GM08714 (cell line): Measurements from ENCODE around the gene THAP11.
"Not testable (repeated sequence)": the region's sequence is repeated elsewhere in the genome, so short reads cannot be mapped to it uniquely, and the experiment has no call there.

Experiments
- H3K4me3 ChIP-seq: fragments of 200-500 bp; sonication (Bioruptor generic); 2 replicates; pipeline ENCODE4 v1.5.1; 2014; ENCODE audit warnings: mild to moderate bottlenecking, low read length, inconsistent platforms
- ZNF274 ChIP-seq: IDR thresholded peaks from 2 replicates; pipeline ENCODE4 v1.6.1; 2012; ENCODE audit warnings: mild to moderate bottlenecking, low read depth, low read length

Gene THAP11

DNA sequence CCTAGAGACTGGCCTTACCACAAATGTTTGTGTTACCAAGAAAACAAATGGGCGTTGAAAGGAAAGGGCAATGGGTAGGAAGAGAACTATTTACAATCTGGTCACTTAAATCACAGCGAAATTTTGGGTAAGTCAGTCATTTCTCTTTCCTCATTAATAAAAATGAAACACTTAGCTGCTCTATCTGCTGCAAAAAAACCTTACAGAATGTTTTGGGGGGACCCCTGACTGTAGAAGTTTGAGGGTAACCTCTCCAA is 3.9 kb downstream of the THAP11 start:
- H3K4me3 ChIP-seq, result peak overlapping the region; percentile 82
- TF ChIP-seq ZNF274, result no peak

DNA sequence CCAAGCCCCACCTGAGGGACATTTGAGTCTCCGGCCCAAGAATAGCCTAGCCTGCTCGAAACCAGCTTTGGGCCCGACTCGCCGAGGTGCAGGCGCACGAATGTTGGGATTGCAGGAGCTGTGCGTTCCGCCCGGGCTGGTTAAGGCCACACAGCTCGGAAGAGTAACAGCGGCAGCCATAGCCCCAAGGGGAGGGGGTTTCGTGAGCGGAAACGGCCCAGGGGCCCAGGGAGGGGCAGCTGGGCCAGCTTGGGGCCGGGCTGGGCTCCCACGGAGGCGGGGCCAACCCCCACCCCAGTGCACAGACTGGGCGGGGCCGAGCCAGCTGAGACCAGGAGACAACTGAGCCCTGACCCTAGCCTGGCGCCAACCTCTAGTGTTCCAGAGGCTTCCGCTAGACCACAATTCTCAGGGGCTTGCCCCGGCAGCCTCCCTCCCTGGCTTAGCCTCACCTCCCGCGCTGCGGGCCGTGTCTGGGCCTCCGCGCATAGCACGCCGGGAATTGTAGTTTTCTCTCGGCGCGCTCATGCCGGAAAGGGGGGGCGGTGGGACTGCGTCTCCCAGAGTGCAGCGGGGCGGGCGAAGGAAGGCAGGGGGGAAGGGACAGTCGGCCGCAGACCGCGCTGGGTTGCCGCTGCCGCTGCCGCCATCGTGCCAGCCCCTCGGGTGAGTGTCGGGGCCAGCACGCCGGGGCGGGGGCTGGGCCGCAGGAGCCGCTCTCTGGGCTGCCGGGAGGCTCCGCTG is 4.4 kb downstream of the THAP11 start, which contains the start of gene NUTF2:
Gene NUTF2 (plus strand): TSS at position 614 of the 744 bp plus-strand sequence. CDS start 18,198 bp downstream, outside the sequence.
- TF ChIP-seq ZNF274, result no peak
- H3K4me3 ChIP-seq, result peak within 1 kb of the TSS; percentile 82

DNA sequence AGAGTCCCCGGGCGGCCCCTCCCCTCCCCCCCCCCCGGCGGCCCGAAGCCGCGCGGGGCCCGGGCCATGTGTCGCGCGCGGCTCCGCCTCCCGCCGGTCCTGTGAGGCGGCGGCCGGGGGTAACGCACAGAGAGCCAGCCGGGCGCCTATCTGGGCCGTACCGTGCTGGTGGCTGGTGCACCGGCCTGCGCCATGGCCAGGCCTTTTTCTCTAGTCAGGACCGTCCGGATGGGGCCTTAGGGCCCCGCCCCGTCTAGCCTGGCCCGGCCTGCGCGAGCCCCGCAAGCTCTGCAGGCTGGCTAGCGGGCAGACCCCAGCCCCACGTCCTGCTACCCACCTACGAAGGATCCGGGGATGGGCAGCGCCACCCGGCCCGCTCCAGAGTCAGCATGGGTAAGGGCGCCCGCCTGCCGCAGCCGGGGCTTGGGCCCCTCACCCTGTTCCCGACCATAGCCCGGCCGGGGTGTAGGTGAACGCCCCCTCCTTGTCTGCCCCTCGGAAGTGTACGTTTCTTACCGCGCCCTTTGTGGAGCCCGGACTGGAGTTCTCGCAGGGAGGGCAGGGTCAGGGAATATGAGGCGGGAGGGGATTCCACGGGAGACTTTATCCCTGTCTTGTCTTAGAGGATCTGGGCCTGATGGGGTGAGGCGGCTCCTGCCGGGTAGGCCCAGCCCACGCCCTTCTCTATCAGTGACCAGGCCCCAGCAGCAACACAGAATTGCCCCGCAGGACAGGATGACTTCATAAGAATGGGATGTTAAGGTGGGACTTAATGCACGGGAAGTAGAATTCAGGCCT is 5.1 kb downstream of the THAP11 start, which contains the start of gene CENPT:
Gene CENPT (minus strand): TSS at position 630 of the 798 bp plus-strand sequence. CDS start 13,834 bp downstream, outside the sequence.
- no peak for TF ChIP-seq ZNF274
- H3K4me3 ChIP-seq, result peak within 1 kb of the TSS; percentile 82

DNA sequence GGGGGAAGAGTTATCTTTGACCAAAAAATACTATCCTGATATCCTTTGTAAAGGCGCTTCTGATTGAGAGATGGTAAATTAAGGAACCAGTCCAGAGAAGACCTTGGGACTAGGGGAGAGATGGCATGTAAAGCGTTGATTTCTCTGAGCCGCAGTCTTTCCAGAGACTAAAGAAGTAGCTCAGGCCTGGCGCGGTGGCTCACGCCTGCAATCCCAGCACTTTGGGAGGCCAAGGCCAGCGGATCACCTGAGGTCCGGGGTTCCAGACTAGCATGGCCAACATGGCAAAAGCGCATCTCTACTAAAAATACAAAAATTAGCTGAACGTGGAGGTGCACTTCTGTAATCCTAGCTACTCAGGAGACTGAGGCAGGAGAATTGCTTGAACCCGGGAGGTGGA is 6.0 kb downstream of the THAP11 start:
- no peak for TF ChIP-seq ZNF274
- peak overlapping the region; percentile 82 for H3K4me3 ChIP-seq

DNA sequence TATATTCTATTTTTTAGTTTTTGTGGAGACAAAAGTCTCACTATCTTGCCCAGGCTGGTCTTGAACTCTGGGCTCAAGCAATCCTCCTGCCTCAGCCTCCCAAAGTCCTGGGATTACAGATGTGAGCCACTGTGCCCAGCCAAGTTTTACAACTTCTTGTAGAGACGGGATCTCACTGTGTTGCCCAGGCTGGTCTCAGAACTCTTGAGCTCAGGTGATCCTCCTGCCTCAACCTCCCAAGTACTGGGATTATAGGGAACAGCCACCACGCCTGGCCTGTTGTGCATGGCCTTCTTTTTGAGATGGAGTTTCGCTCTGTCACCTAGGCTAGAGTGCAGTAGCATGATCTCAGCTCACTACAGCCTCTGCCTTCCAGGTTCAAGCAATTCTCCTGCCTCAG is 11.6 kb downstream of the THAP11 start:
- no peak overlapping the region for H3K4me3 ChIP-seq
- TF ChIP-seq ZNF274, result no peak

DNA sequence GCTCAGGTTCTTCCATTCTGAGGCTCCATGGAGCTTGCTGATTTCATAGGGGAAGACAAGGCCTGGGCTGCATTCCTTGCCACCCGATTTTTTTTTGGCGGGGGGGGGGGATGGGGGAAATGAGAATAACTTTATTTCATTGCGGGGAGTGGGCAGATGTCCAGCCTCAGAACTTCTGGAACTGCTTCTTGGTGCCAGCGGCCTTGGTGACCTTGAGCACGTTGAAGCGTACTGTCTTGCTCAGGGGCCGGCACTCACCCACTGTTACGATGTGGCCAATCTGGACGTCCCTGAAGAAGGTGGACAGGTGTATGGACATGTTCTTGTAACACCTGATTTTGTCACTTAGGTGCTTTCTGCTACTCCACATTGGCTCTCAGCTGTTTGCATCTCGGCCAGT is 13.7 kb downstream of the THAP11 start:
- no peak for TF ChIP-seq ZNF274
- H3K4me3 ChIP-seq, result no peak overlapping the region

DNA sequence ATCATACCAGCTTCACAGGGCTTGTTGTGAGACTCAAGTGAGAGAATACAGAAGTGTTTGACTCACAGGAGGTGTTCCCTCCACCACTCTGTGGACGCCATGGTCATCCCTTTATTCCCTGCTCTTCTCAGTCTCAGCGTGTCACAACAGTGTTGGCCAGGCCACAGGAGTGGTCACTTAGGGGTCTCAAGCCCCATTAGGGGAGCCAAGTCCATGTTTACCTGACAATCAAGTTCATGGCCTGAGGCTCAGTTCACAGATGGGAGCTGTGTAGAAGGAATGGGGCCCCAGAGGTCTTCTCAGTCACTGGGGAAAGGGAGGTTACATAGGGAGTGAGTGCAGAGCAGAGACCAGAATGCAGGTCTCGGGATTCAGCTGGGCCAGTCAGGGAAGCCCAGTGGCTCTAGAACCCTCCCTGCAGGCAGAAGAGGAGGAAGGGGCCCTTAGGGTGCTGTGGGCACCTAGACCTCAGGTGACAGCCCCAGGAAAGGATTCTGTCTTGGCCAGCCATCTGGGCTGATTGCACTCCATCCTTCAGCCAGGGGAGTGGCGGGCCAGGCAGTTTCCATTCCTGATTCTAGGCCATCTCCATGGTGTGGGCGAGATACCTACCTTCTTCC is 14.9 kb downstream of the THAP11 start:
- TF ChIP-seq ZNF274, result no peak

DNA sequence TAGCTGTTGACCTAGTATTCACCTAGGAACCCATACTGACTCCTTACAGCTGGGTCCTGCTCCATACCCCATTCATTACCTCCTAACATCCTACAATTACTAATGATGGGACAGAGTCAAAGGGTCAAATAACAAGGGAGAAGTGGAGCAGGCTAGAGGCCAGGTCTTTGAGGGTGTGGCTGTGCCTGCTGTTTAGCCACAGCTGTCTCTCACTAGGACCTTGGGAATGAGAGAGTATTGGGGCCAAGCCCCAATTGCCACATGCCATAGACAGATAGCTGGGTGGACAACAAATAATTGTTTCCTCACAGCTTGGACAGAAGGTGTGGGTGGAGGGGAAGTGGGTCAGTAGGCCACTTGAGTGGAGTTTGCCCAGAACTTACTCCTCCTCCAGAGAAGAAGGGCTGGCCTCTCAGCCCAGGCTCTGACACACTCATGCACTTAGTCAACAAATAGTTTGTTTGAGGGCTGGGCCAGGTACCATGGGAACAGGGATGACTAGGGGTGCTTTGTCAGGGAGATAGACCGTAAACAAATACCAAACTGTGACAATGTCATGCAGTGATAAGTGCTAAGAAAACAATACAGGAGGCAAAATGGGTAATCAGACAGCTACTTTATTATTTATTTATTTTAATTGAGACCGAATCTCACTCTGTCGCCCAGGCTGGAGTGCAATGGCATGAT is 15.6 kb downstream of the THAP11 start:
- no peak overlapping the region for H3K4me3 ChIP-seq
- no peak for TF ChIP-seq ZNF274

More for the DNA sequence above, 14.9 kb downstream of the THAP11 start:
- no peak overlapping the region for H3K4me3 ChIP-seq

DNA sequence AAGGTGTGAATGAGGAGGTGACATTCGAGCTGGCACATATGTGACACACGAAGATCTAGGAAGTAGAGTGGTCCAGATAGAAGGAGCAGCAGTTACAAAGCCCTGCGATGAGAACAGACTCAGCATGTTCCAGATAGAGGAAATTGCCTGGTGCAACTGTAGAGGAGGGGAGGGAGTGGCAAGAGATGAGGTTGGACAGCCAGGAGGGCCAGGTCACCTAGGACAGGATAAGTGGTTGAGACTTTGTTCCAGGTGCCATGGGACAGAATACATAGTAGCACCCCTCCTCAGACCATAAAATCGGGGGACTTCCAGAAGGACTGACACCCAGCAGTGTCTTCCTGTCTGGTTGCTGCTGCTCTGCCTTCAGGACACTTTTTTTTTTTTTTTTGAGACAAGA is 16.4 kb downstream of the THAP11 start:
- no peak overlapping the region for H3K4me3 ChIP-seq
- no peak for TF ChIP-seq ZNF274

DNA sequence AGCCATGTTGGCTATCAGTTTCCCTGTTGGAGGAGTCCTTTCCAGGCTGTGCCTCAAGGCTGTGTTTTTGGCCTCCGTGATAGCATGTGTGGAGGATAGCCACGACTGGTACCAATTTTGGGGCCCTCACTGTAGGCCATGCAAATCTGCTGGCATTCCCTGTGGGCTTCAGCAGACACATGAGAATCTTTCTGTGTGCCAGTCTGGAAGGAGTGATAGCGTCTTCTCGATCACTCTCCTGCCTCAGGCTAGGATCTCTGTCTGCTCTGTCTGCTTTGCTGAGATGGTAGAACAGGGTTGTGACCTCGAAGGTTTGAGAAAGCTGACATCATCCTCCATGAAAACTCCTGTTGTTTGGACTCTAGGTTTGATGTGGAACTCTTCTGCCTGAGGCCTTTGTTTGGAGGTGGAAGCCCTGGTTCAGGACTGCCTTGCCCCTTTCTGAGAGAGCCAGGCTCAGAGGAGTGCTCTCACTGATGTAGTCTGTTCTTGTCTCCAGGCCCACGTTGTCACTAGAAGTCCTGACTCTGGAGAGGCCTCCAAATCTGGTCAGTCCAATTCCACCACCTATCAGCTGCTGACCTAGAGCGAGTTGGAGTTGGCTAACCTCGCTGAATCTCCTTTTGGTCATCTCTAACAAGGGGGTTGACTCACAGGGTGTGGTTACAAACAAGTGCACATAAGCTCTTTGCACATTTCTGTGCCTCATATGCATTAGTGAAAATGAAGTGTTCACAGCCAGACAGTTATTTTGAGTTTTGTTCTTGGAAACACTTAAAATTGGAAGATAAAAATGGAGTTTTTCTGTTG is 18.7 kb downstream of the THAP11 start:
- TF ChIP-seq ZNF274, result no peak
- no peak overlapping the region for H3K4me3 ChIP-seq

DNA sequence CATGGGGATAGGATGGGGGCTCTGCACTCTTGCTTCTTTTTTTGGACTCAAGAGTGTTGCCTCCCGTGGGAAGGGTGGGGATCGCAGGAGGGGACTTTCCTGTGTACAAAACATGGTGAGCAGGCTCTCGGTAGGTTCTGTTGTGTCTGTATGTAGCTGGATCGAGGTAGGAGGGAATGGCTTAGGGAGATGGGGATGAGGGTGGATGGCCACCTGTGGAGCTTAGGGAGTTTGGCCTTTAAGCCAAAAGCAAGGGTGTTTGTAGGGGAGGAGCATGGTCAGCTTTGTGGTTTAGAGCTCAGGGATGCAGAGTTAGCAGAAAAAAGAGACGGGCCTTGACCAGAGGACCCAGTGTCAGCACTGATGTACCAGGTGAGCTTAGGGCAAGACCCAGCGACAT is 19.8 kb downstream of the THAP11 start:
- H3K4me3 ChIP-seq, result no peak overlapping the region
- TF ChIP-seq ZNF274, result no peak

DNA sequence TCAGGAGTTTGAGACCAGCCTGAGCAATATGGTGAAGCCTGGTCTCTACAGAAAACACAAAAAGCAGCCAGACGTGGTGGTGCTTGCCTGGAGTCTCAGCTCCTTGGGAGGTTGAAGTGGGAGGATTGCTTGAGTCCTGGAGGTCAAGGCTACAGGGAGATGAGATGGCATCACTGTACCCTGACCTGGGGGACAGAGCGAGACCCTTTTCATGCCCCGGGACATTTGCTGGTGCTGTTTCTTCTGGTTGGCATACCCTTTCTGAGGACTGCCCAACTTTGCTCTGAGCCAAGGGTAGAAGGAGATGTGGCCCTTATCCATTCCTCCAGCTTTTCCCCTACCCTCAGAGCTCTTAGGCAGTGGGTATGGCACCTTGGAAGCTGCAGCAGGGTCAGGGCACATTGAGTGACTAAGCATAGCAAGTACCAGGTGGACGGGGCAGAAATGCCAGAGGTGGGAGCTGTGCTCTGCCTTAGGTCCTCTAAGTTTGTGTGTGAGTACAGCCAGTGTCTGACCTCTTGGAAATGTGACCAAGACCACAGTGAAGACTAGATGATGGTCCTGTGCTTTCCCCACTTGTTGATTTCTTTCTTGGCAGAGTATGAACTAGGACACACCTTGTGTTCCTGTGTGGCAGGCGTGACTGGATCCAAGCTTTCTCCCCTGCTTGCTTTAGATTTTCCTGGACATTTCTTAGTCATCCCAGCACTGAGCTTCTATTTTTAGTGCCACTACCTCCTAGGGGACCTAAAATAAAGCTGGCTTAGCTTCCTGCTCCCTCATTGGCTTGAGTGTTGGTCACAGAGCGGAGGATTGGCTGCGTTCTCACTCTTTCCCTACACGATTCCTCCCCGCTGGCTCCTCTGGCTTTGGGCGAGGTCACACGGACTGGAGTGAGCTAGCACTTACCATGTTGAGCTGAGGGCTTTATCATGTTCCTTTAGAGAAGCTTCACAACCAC is 20.8 kb downstream of the THAP11 start:
- H3K4me3 ChIP-seq, result no peak overlapping the region
- no peak for TF ChIP-seq ZNF274

DNA sequence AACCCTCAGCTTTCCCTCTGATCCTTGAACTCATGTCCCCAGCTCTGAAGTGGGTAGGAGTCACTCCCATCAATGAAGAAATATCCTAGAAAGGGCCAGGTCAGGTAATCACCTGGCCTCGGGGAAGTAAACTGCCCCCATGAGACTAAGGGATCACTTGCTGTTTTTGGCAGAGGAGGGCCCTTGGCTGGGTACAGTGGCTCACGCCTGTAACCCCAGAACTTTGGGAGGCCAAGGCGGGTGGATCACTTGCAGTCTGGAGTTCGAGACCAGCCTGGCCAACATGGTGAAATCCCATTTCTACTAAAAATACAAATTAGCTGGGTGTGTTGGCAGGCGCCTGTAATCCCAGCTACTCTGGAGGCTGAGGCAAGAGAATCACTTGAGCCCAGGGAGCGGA is 21.9 kb downstream of the THAP11 start:
- H3K4me3 ChIP-seq, result not testable (repeated sequence)
